ENCODE measurements around the gene PCDHB11.
"Not testable (repeated sequence)": the region's sequence is repeated elsewhere in the genome, so short reads cannot be mapped to it uniquely, and the experiment has no call there.

PCDHB11 gene

GRCh38 chr5:141241496-141241895 lies 42.1 kb downstream of the PCDHB11 start:
- no peak for DNase-seq (ENCODE audit: low read depth)

GRCh38 chr5:141245250-141245717 lies 45.9 kb downstream of the PCDHB11 start, which contains the start of gene PCDHB15:
Gene PCDHB15 (plus strand): TSS chr5:141245395. CDS start chr5:141245579, 184 bp downstream.
- no peak for DNase-seq (ENCODE audit: low read depth)

GRCh38 chr5:141246971-141247370 lies 47.5 kb downstream of the PCDHB11 start:
- DNase-seq (ENCODE audit: low read depth): not testable (repeated sequence)

- DNase-seq (ENCODE audit: low read depth): not testable (repeated sequence)
Measured at GRCh38 chr5:141247434-141247833, 48.0 kb downstream of the PCDHB11 start.

GRCh38 chr5:141250576-141250975 lies 51.1 kb downstream of the PCDHB11 start:
- no peak for DNase-seq (ENCODE audit: low read depth)
